ENCODE results near the gene NPSR1. TPM values are rescaled to one million over a fixed set of nuclear protein-coding genes. Genes with fewer than 3 reads are reported as not detected.

Gene NPSR1
- total RNA-seq, 1 donor from 2014 or later: not detected

- Mint-ChIP-seq H3K4me3 (ENCODE audit: low read depth) (no peak overlapping the region), H3K27me3 (no peaks in the 10 kb centered on the region), H3K4me1 (ENCODE audit: low read depth) (peaks cover 2% of the 10 kb centered on the region), H3K9me3 (ENCODE audit: low read depth) (no peaks in the 10 kb centered on the region), H3K27ac (no peak overlapping the region), H3K36me3 (ENCODE audit: insufficient read depth) (no peaks in the 10 kb centered on the region)
- no peak for TF ChIP-seq CTCF (IDR thresholded peaks at IDR 0.05; ENCODE audit: unreplicated experiment)
- DNase-seq (ENCODE audit: low spot score, unreplicated experiment): no peak
Measured at GRCh38 chr7:34821932-34822558, 164.0 kb downstream of the NPSR1 start.

GRCh38 chr7:34823650-34824258, 165.7 kb downstream of the NPSR1 start:
- no peaks in the 10 kb centered on the region for H3K36me3 Mint-ChIP-seq (ENCODE audit: insufficient read depth)
- H3K4me1 Mint-ChIP-seq (ENCODE audit: low read depth): peaks cover 2% of the 10 kb centered on the region
- DNase-seq (ENCODE audit: low spot score, unreplicated experiment): peak; percentile 54
- H3K4me3 Mint-ChIP-seq (ENCODE audit: low read depth): no peak overlapping the region
- H3K27ac Mint-ChIP-seq: no peak overlapping the region
- no peaks in the 10 kb centered on the region for H3K9me3 Mint-ChIP-seq (ENCODE audit: low read depth)
- TF ChIP-seq CTCF (IDR thresholded peaks at IDR 0.05; ENCODE audit: unreplicated experiment): peak; percentile 95
- H3K27me3 Mint-ChIP-seq: no peaks in the 10 kb centered on the region

GRCh38 chr7:34825221-34825620, 167.2 kb downstream of the NPSR1 start:
- no peak overlapping the region for H3K4me3 Mint-ChIP-seq (ENCODE audit: low read depth)

GRCh38 chr7:34830390-34830789, 172.4 kb downstream of the NPSR1 start:
- Mint-ChIP-seq H3K4me3 (ENCODE audit: low read depth) (no peak overlapping the region), H3K27ac (no peak overlapping the region), H3K36me3 (ENCODE audit: insufficient read depth) (no peaks in the 10 kb centered on the region), H3K27me3 (no peaks in the 10 kb centered on the region), H3K4me1 (ENCODE audit: low read depth) (peaks cover 7% of the 10 kb centered on the region), H3K9me3 (ENCODE audit: low read depth) (no peaks in the 10 kb centered on the region)
- no peak for TF ChIP-seq CTCF (IDR thresholded peaks at IDR 0.05; ENCODE audit: unreplicated experiment)
- DNase-seq (ENCODE audit: low spot score, unreplicated experiment): no peak

More at GRCh38 chr7:34825221-34825620, 167.2 kb downstream of the NPSR1 start:
- Mint-ChIP-seq H3K27me3 (no peaks in the 10 kb centered on the region), H3K36me3 (ENCODE audit: insufficient read depth) (no peaks in the 10 kb centered on the region), H3K9me3 (ENCODE audit: low read depth) (no peaks in the 10 kb centered on the region), H3K27ac (no peak overlapping the region), H3K4me1 (ENCODE audit: low read depth) (peaks cover 2% of the 10 kb centered on the region)
- TF ChIP-seq CTCF (IDR thresholded peaks at IDR 0.05; ENCODE audit: unreplicated experiment): no peak
- DNase-seq (ENCODE audit: low spot score, unreplicated experiment): no peak

- Mint-ChIP-seq H3K27ac (no peak overlapping the region), H3K4me1 (ENCODE audit: low read depth) (peaks cover 7% of the 10 kb centered on the region), H3K9me3 (ENCODE audit: low read depth) (no peaks in the 10 kb centered on the region), H3K4me3 (ENCODE audit: low read depth) (no peak overlapping the region), H3K36me3 (ENCODE audit: insufficient read depth) (no peaks in the 10 kb centered on the region), H3K27me3 (no peaks in the 10 kb centered on the region)
- DNase-seq (ENCODE audit: low spot score, unreplicated experiment): no peak
- no peak for TF ChIP-seq CTCF (IDR thresholded peaks at IDR 0.05; ENCODE audit: unreplicated experiment)
Measured at GRCh38 chr7:34831436-34831835, 173.4 kb downstream of the NPSR1 start.
